Measurements from ENCODE around the gene IGSF22.

- no peak for TF ChIP-seq FOXP2 (optimal IDR thresholded peaks at IDR 0.05; ENCODE audit: borderline replicate concordance, extremely low read depth, extremely low read length, insufficient read depth)
- TF ChIP-seq SIN3A (IDR thresholded peaks at IDR 0.05; ENCODE audit: borderline replicate concordance, insufficient read depth, low read length) = no peak
- TF ChIP-seq POLR2AphosphoS5 (IDR thresholded peaks at IDR 0.05; ENCODE audit: low read depth, low read length) = no peak
- no peak for TF ChIP-seq REST (IDR thresholded peaks at IDR 0.05; ENCODE audit: insufficient read depth in 1 of 2, low read depth in 2 of 2, low read length in 2 of 2)
- no peak for TF ChIP-seq TAF1 (IDR thresholded peaks at IDR 0.05; ENCODE audit: borderline replicate concordance, insufficient read depth, low read length)
Measured at GRCh38 chr11:18752502-18752901, 26.5 kb upstream of the IGSF22 start.
